ENCODE results near the gene SEMA5A. TPM values are rescaled to one million over a fixed set of nuclear protein-coding genes. Genes with fewer than 3 reads are reported as not detected.
A peak's percentile ranks its signal among the peaks of the same experiment; 100 is the strongest.

SEMA5A gene
- total RNA-seq, 2 experiments from 2014 or later: not detected

GRCh38 chr5:9549941-9550340 is 4.1 kb upstream of the SEMA5A start:
- ATAC-seq (no peak), DNase-seq (no peak)
- no peak overlapping the region for H3K27ac Mint-ChIP-seq
- H3K9me3 Mint-ChIP-seq: no peaks in the 10 kb centered on the region
- ChIA-PET CTCF (no interaction called here), POLR2A (no interaction called here)
- no peaks in the 10 kb centered on the region for H3K4me1 Mint-ChIP-seq (ENCODE audit: low read depth)
- H3K4me3 Mint-ChIP-seq: no peak overlapping the region
- peaks cover 8% of the 10 kb centered on the region for H3K27me3 Mint-ChIP-seq
- intact Hi-C loops (cut with micrococcal nuclease): loop anchor here (10.0 kb wide), 1 partner anchor 1625 kb away; no protein-coding TSS in a partner anchor
- no peak for TF ChIP-seq CTCF (IDR thresholded peaks at IDR 0.05)
- H3K36me3 Mint-ChIP-seq (ENCODE audit: low read depth): no peaks in the 10 kb centered on the region

GRCh38 chr5:9547122-9547947 is 1.5 kb upstream of the SEMA5A start:
- ChIA-PET CTCF (no interaction called here), POLR2A (no interaction called here)
- DNase-seq (no peak), ATAC-seq (no peak)
- H3K36me3 Mint-ChIP-seq (ENCODE audit: low read depth): no peaks in the 10 kb centered on the region
- TF ChIP-seq CTCF (IDR thresholded peaks at IDR 0.05): no peak
- peaks cover 24% of the 10 kb centered on the region for H3K27me3 Mint-ChIP-seq
- intact Hi-C loops (cut with micrococcal nuclease): loop anchor here (10.0 kb wide), 1 partner anchor 1623 kb away; no protein-coding TSS in a partner anchor
- H3K4me3 Mint-ChIP-seq: no peak overlapping the region
- no peak overlapping the region for H3K27ac Mint-ChIP-seq
- peaks cover 4% of the 10 kb centered on the region for H3K4me1 Mint-ChIP-seq (ENCODE audit: low read depth)
- H3K9me3 Mint-ChIP-seq: no peaks in the 10 kb centered on the region

GRCh38 chr5:9545136-9545991 is 511 bp downstream of the SEMA5A start:
- Mint-ChIP-seq H3K4me1 (ENCODE audit: low read depth) (peaks cover 4% of the 10 kb centered on the region), H3K36me3 (ENCODE audit: low read depth) (no peaks in the 10 kb centered on the region), H3K27ac (no peak overlapping the region), H3K4me3 (no peak overlapping the region), H3K27me3 (peaks cover 24% of the 10 kb centered on the region), H3K9me3 (no peaks in the 10 kb centered on the region)
- no peak for TF ChIP-seq CTCF (IDR thresholded peaks at IDR 0.05)
- CTCF ChIA-PET: no interaction called here
- ATAC-seq (no peak), DNase-seq (no peak)
- POLR2A ChIA-PET: no interaction called here
- intact Hi-C loops (cut with micrococcal nuclease): loop anchor here (10.0 kb wide), 1 partner anchor 1621 kb away; no protein-coding TSS in a partner anchor

GRCh38 chr5:9544502-9545135 is 1.3 kb downstream of the SEMA5A start:
- Mint-ChIP-seq H3K27me3 (peaks cover 24% of the 10 kb centered on the region), H3K4me1 (ENCODE audit: low read depth) (peaks cover 4% of the 10 kb centered on the region), H3K4me3 (no peak overlapping the region), H3K36me3 (ENCODE audit: low read depth) (no peaks in the 10 kb centered on the region), H3K27ac (no peak overlapping the region), H3K9me3 (no peaks in the 10 kb centered on the region)
- intact Hi-C loops (cut with micrococcal nuclease): loop anchor here (10.0 kb wide), 1 partner anchor 1620 kb away; no protein-coding TSS in a partner anchor
- ATAC-seq (no peak), DNase-seq (peak; percentile 53)
- peak; percentile 69 for TF ChIP-seq CTCF (IDR thresholded peaks at IDR 0.05)
- ChIA-PET CTCF (interaction anchor here (0.8 kb wide), 1 partner anchor 20 kb away, joined by 3 read pairs; no protein-coding TSS in a partner anchor), POLR2A (no interaction called here)
